GM19438 (cell line): ENCODE measurements around the gene GNB2.
"Not testable (repeated sequence)": the region's sequence is repeated elsewhere in the genome, so short reads cannot be mapped to it uniquely, and the experiment has no call there.

Experiments used
- ATAC-seq: cut with Tn5 transposase; IDR thresholded peaks from one replicate; pipeline ENCODE4 v1.9.1; 2021; ENCODE audit warnings: low read depth; ENCODE audit not compliant: unreplicated experiment

The GNB2 gene

GRCh38 chr7:100723732-100724275 lies 50.3 kb downstream of the GNB2 start:
- no peak for ATAC-seq

- not testable (repeated sequence) for ATAC-seq
Measured at GRCh38 chr7:100724364-100724763, 50.8 kb downstream of the GNB2 start.

GRCh38 chr7:100726996-100727761 lies 53.6 kb downstream of the GNB2 start:
- no peak for ATAC-seq

GRCh38 chr7:100728196-100728595 lies 54.7 kb downstream of the GNB2 start:
- ATAC-seq, result no peak
